ENCODE data around the gene ATP5PB.

The ATP5PB gene

DNA sequence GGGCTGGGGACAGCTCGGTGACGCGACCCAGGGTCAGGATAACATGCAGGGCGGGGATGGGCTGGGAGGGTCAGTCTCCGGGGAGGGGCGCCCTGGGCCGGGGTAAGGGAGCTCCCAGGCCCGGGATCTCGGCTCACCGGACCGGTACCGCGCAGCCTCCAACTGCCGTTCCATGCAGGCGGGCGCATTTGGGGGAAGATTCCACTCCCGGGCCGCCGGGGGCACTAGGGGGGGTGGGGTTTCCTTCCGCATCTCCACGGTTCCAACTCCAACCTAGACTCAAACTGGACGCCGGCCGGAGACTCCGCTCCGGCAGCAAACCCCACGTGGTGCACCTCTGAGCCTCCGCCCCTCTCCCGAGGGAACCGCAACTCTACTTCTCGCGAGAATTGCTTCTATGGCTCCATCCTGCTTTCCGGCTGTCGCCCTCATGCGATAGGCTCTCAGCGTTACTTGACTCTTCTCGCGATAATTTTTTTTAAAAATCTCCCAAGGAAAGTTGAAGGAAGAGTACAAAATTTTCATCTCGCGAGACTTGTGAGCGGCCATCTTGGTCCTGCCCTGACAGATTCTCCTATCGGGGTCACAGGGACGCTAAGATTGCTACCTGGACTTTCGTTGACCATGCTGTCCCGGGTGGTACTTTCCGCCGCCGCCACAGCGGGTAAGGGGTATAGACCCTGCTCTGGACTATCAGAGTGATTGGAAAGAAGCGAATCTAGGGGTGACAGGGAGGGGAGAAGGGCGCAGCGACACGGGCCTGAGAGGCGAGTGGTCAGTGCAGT lies at the start of gene ATP5PB, which contains the start of gene WDR77:
Gene ATP5PB, plus strand, starts transcription at position 547 of the 785 bp plus-strand sequence. Its CDS starts 78 bp downstream, at position 625.
Gene WDR77, minus strand, starts transcription at position 339 of the 785 bp plus-strand sequence. Its CDS starts 87 bp downstream, at position 252.
- DNase-seq, result peak; percentile 97

- peak; percentile 32 for DNase-seq
These were observed 49.3 kb upstream of the ATP5PB start for GRCh38 chr1:111399792-111400610.

DNA sequence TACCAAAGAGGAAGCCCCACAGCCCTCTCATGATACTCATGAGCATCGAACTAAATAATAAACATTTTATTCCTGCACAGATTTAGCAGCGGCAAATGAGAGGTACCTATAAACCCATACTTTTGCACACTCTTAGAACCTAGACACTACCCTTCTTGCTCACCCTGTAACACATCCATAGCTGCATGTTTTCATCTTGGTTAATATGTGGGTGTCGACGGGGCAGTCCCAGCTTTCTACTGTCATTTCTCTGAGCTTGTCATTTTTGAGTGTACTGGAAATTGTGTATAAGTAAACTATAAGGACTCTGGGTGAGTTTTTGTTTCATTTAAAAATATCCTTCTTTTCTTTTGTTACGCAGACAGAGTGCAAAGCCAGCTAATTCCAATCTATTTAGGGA lies 47.2 kb upstream of the ATP5PB start:
- no peak for DNase-seq

DNA sequence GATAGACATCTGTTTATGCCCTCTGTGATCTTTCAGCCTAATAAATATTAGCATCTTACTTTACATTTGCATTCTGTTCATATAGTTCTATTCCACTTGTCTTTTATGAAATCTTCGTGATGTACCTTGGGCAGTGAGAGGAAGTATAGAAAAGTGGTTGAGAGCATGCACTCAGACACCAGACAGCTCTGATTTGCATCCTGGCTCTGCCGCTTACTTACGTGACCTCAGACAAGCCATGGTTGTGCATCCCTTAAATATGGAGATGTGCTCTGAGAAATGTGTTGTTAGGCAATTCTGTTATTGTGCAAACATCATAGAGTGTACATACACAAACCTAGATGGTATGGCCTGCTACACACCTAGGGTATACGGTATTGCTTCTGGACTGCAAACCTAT lies 44.7 kb upstream of the ATP5PB start:
- DNase-seq, result no peak

DNA sequence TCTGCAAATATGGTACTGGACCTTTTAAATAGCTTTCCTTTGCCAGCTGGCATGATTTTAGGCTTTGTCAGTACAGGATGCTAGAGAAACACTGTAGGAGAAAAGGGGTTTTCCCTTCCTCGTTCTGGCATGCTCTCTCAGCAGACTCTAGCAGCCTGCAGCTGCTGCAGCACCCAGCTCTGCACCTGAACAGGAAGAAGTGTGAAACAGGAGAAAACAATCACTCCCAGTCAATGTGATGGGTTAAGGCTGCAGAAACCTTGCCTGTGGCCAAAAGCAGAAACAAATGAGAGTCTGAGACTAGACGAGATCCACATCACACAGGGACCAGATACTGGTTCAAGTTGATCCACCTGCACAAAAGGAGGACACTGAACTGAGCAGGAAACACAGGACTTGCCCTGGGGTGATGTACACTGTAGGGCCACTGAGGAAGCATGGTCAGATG lies 42.9 kb upstream of the ATP5PB start:
- DNase-seq, result peak; percentile 89

DNA sequence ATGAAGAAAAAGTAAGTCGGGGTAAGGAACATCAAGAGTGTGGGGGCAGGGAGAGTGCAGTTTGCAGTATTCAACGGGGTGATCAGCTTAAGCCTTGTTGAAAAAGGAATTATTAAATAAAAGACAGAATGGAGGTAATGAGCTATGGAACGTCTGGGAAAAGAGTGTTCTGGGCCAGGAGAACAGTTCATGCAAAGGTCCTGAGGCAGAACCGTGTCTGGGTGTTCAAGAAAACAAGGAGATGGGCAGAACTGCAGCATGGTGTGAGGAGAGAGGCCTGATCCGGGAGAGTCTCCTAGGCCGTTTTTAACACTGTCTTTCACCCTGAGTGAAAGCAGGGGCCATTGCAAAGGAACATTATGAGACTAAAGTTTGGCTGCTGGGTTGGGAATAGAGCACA lies 42.0 kb upstream of the ATP5PB start:
- no peak for DNase-seq

DNA sequence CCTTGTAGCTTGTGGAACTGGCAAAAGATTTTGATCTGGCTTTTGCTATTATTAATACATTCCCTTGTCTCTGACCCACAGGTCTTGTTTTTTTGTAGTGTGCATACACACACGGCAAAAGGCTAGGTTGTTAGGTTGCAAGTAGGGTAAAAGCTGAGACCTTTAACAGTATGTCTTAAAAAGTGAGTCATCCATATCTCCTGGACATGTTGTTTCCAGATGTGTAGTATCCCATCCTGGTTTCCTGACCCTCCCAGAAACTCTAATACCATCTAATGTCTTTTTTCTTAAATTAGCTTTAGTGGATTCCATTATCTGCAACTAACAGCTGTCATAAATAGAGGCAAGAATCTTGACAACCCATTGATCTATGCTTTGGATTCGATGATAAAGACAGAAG lies 36.4 kb upstream of the ATP5PB start:
- no peak for DNase-seq

- no peak for DNase-seq
These were observed 34.5 kb upstream of the ATP5PB start for GRCh38 chr1:111414756-111415155.

GRCh38 chr1:111415461-111415860 lies 33.8 kb upstream of the ATP5PB start:
- DNase-seq, result no peak

DNA sequence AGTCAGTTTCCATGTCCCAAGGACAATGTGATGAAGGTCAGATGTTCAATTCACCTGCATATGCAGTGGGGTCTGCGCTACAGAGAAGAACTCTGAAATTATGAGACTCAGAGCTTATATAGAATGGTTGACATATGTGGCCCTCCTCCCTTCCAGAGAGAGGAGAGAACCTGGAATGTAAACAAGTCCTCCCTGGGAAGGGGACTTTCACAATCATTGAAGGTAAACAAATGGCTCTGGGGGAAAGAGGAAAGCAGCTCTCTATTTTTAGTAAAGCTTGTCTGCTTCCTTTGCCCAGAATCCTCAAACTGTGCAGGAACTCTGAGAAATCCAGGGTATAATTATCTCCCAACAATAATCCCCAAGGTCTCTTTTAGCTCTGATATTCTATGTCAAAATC lies 31.5 kb upstream of the ATP5PB start:
- no peak for DNase-seq

- no peak for DNase-seq
These were observed 30.2 kb upstream of the ATP5PB start for GRCh38 chr1:111419037-111419436.

DNA sequence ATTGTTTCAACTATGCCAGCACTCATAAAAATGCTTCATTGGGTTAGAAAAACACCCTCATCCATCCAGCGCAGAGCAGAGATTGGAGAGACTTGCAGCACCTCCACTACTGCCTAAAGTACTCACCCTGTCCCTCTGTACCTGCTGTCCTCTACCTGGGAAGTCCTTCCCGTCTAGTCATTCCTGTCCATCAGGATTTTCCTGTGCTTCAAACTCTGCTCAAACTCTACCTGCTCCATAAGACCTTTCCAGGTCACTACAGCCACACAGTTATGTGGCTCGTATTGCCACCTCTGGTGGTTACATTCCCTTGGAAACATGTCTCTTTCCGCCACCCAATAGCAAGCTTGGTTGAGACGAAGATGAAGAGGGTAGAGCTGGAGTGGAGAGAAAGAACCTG lies 28.9 kb upstream of the ATP5PB start:
- no peak for DNase-seq

- DNase-seq, result no peak
These were observed 26.5 kb upstream of the ATP5PB start for GRCh38 chr1:111422546-111423391.

DNA sequence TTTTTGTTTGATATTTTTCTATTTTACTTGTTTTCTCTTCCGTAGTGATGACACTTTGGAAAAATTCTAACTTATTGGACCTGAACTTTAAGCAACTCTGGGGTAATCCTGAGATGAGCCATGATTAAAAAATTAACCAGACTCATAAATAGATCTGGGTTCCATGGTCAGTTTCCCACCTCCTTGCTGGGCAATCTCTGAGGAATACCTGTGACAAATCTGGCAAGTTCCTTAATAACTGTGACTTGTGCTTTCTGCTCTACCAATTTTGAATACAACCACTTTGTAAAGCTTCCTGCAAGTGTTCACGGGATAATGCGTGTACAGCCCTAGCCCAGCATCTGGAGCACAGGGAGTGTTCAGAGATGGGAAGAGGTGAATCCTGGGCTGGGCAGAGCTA lies 25.0 kb upstream of the ATP5PB start:
- no peak for DNase-seq

DNA sequence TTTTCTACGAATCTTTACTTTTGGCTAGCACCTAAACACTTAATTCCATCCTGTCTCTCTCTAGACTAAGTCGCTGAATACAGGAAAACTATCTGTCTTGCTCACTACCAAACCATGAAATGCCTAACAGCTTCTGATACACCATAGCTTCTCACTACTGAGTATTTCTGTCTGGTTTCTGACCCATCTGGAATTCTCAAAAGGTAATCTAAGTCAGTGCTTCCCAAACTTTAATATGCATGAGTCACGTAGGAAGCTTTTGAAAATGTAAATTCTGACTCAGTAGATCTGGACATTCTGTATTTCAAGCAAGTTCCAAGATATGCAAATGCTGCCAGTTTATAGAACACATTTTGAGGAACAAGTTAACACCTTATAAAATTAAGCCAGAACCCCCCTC lies 12.5 kb upstream of the ATP5PB start:
- DNase-seq, result no peak

DNA sequence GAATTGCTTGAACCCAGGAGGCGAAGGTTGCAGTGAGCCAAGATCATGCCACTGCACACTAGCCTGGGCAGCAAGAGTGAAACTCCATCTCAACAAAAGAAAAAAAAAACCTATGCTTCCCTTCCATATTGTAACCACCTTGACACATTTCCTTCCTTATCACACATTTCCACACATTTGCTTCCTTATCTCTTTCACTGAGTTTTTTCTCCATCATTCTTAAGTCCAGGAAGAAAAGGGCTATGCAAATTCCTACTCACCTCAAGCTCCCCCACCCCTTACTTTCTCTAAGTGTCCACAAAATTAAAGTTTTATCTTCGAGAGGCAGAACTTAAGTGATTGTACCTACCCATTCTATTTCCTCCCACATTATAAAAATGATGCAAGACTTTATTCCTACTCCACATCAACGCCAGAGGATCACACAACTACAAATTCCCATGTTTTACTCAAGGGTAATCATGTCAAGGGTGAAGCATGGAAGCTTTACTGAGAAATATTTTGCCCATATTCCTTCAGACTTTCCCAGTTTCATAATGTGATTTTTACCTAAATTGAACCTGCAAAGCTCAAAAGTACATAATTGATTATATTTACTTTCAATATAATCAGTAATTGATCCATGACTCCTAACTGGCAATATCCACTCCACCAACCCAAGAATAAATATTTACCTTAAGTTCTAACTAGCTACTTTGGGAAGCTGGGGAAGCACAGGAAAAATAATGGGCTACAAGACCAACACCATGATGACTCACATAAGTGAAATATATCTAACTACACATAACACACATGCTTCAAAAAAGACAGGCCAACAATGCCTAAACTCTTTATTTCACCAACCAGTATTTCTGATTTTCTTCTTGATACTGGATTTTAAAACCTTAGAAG lies 9.6 kb upstream of the ATP5PB start:
- DNase-seq, result no peak

DNA sequence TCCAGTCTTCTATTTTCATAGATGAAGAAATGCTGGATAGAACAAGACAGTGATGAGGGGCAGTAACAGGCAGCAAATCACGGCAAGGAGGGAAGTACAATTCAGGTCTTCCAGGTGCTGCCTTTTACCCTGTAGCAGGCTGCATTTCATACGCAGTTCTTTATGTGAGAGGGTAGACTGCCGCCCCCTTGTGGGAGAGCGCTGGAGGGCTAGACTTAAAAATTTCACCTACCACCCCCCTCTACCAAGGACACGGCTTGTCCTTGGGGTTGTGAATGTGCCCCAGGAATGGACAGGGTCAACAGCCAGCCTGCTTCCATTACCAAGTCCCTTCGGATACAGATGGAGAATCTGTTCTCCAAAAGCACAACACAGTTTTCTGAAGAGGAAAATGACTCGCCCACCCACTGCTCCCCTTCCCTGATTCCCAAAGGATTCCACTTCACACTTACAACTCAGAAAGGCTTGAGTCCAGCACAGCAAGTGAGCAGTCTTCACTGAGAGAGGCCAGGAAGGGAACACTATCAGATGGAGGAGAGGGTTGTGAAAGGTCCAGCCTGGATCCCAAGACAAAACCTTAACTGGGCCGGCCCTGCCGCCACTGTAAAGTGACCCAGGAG lies 7.6 kb upstream of the ATP5PB start:
- DNase-seq, result peak; percentile 34

DNA sequence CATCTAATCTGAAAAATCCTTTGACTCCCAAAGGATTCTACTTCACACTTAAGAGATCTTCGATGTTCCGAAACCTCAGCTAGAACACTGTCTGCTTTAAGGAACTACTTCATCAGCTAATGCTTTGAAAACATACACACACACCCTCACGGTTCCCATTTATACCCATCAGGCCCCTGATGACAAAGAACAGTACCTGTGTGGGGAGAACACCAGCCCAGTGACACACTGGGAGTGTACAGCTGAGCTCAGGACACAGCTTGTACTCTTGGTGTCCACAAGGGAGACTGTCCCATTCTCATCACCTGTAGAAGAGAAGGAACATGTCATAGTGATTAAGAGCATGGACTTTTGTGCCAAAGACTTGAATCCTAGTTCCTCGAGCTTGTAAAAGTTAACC lies 6.8 kb upstream of the ATP5PB start:
- no peak for DNase-seq

- no peak for DNase-seq
These were observed 5.2 kb upstream of the ATP5PB start for GRCh38 chr1:111444031-111444430.

- DNase-seq, result no peak
These were observed 2.7 kb upstream of the ATP5PB start for GRCh38 chr1:111446546-111446945.

Data from RPMI8226 (cell line).